Anterior cingulate cortex (tissue), 58 donors: ENCODE data around the gene SHOC2.

Source experiments
- DNase-seq, 58 donors: peaks; one replicate each; lab custom pipeline; 2025; lab: John Stamatoyannopoulos, UW

Gene SHOC2

GRCh38 chr10:111037858-111038257, 118.5 kb downstream of the SHOC2 start:
- DNase-seq = no peak

GRCh38 chr10:111039522-111039921, 120.1 kb downstream of the SHOC2 start:
- no peak for DNase-seq

GRCh38 chr10:111057006-111057405, 137.6 kb downstream of the SHOC2 start:
- no peak for DNase-seq
